A549 treated with AZD9567 at 1 μM for 4 hours (cell line): ENCODE results near the gene PARP2. TPM values are rescaled to one million over a fixed set of nuclear protein-coding genes. Genes with fewer than 3 reads are reported as not detected.

Experiments
- total RNA-seq: library from RNA; stranded (reverse); fragments of 200-300 nt; extraction: Qiagen RNA extraction; gene quantifications from 5 replicates; pipeline ENCODE4 v1.2.3, GENCODE V29; 2022; ENCODE audit not compliant: insufficient read depth

PARP2 gene
- total RNA-seq, result 15.1 to 20.1 TPM (median 18.4 TPM) in 5 replicates

GRCh38 chr14:20343092-20343861 lies at the start of gene PARP2:
Gene PARP2, plus strand, starts transcription at chr14:20343635. Its CDS starts 7 bp downstream, at chr14:20343642.

DNA sequence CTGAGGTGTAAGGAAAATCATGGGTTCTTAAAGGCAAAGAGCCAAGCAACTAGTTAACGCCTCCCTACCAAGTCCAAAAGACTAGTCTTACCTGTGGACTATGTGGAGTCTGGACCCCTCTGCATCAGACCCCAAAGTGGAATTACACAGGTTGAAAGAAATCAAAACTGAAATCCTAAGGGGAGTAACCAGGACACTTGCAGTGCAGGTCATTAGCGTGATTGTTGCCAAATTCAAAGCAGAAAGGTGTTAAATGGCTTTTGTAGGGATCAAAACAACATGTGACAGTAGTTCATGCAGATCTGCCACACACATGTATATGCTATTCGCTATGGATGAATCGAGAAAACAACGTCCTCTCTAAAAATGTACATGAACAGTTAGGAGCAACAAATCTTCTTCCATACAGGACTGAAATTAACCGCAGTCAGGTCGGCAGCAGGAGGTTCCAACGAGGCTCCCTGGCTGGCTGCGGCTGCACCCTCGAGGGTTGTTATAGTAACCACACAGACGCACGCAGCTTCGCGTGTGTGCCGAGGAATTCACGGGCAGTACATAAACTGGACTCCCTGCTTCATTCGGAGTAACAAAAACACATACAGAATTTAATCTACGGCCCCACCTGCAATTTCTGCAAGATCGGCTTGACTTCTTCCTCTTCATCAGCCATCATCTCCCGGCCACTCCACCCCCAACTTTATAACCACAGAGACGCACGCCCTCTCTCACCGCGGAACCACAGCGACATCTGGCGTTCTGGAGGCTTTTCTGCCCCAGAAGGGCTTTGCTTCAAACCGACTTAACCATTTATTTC lies 38.0 kb upstream of the PARP2 start, which contains the start of gene TTC5:
TTC5 (minus strand) TSS at position 687 of the 814 bp plus-strand sequence; CDS start at position 673, 14 bp downstream.

DNA sequence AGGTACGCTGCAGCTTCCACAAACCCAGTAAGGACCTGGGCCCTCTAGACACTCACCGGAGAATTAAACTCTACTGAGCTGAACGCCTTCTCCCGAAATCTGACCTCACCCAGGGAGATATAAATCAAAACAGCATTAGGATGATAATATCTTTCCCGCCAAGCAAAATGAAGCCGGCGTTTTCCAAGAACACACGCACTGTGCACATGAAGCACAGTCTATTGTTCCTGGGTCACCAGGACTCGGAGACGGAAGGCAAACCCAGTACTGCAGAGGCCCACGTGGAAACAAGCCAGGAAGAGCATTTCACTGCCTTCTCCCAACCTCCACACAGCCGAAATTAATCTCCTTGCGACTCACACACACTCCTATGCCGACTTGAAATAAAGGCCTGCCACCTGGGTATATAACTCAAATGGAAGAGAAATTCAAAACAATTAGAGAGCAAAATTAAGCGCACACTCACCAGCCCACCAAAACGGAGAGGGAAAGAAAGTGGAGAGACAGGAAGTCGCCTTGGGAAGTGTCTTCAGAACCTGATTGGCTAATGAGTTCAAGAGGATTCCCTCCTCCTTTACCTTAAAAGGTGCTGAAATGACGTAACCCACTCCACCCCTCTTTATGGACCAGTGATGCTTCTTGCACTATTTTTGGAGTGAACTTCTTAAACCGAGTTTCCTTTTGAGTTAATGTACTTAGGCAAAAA lies 10.5 kb upstream of the PARP2 start, which contains the start of gene CCNB1IP1:
CCNB1IP1 (minus strand) TSS at position 492 of the 706 bp plus-strand sequence. CDS start 16,756 bp downstream, outside the sequence.

Other genes with a start within 250 kb of the PARP2 start
- not detected in 5 replicates for gene OR4K17, start 232.9 kb upstream of the PARP2 start, total RNA-seq
- gene OR4N5, start 204.8 kb upstream of the PARP2 start, total RNA-seq, result not detected in 5 replicates
- not detected in 5 replicates for gene OR11G2, start 152.7 kb upstream of the PARP2 start, total RNA-seq
- gene OR11H6, start 119.9 kb upstream of the PARP2 start, total RNA-seq, result not detected in 5 replicates
- gene OR11H7, start 114.7 kb upstream of the PARP2 start, total RNA-seq, result not detected in 5 replicates
- not detected in 5 replicates for gene OR11H4, start 104.3 kb upstream of the PARP2 start, total RNA-seq
- 14.7 to 19.0 TPM (median 17.6 TPM) in 5 replicates for gene TTC5, start 37.7 kb upstream of the PARP2 start, total RNA-seq
- 38.0 to 53.1 TPM (median 41.0 TPM) in 5 replicates for gene CCNB1IP1, start 10.4 kb upstream of the PARP2 start, total RNA-seq
- 11.3 to 19.3 TPM (median 12.7 TPM) in 5 replicates for gene TEP1, start 69.9 kb downstream of the PARP2 start, total RNA-seq
- 0.02 TPM in 2 of 5 replicates, not detected in the others for gene KLHL33, start 92.5 kb downstream of the PARP2 start, total RNA-seq
- 24.3 to 28.5 TPM (median 26.1 TPM) in 5 replicates for gene OSGEP, start 111.2 kb downstream of the PARP2 start, total RNA-seq
- 257 to 270 TPM (median 258 TPM) in 5 replicates for gene APEX1, start 111.6 kb downstream of the PARP2 start, total RNA-seq
- gene PIP4P1, start 117.8 kb downstream of the PARP2 start, total RNA-seq, result 31.9 to 36.5 TPM (median 36.1 TPM) in 5 replicates
- 148 to 170 TPM (median 154 TPM) in 5 replicates for gene PNP, start 125.8 kb downstream of the PARP2 start, total RNA-seq
- gene RNASE10, start 161.9 kb downstream of the PARP2 start, total RNA-seq, result 0.20 to 0.41 TPM (median 0.34 TPM) in 4 of 5 replicates, not detected in the other
- not detected in 5 replicates for gene RNASE9, start 217.4 kb downstream of the PARP2 start, total RNA-seq
- not detected in 5 replicates for gene RNASE11, start 244.4 kb downstream of the PARP2 start, total RNA-seq
- not detected in 5 replicates for gene RNASE12, start 247.7 kb downstream of the PARP2 start, total RNA-seq